GM10266 (cell line): ENCODE data around the gene AUNIP.

Experiments
- DNase-seq: peaks from one replicate; pipeline ENCODE4 v3.0.0; 2012; ENCODE audit errors: extremely low spot score
- TF ChIP-seq, protein P1 (sequence below): IDR thresholded peaks from 2 replicates; pipeline ENCODE4 v1.5.1; 2012; ENCODE audit warnings: mild to moderate bottlenecking, low read depth; ENCODE audit not compliant: control insufficient read depth, insufficient read depth; ENCODE audit errors: missing control alignments

Gene AUNIP

GRCh38 chr1:25875856-25876692 lies 16.8 kb upstream of the AUNIP start:
- TF ChIP-seq, protein P1, sequence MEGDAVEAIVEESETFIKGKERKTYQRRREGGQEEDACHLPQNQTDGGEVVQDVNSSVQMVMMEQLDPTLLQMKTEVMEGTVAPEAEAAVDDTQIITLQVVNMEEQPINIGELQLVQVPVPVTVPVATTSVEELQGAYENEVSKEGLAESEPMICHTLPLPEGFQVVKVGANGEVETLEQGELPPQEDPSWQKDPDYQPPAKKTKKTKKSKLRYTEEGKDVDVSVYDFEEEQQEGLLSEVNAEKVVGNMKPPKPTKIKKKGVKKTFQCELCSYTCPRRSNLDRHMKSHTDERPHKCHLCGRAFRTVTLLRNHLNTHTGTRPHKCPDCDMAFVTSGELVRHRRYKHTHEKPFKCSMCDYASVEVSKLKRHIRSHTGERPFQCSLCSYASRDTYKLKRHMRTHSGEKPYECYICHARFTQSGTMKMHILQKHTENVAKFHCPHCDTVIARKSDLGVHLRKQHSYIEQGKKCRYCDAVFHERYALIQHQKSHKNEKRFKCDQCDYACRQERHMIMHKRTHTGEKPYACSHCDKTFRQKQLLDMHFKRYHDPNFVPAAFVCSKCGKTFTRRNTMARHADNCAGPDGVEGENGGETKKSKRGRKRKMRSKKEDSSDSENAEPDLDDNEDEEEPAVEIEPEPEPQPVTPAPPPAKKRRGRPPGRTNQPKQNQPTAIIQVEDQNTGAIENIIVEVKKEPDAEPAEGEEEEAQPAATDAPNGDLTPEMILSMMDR, result no peak
- DNase-seq, result no peak

DNA sequence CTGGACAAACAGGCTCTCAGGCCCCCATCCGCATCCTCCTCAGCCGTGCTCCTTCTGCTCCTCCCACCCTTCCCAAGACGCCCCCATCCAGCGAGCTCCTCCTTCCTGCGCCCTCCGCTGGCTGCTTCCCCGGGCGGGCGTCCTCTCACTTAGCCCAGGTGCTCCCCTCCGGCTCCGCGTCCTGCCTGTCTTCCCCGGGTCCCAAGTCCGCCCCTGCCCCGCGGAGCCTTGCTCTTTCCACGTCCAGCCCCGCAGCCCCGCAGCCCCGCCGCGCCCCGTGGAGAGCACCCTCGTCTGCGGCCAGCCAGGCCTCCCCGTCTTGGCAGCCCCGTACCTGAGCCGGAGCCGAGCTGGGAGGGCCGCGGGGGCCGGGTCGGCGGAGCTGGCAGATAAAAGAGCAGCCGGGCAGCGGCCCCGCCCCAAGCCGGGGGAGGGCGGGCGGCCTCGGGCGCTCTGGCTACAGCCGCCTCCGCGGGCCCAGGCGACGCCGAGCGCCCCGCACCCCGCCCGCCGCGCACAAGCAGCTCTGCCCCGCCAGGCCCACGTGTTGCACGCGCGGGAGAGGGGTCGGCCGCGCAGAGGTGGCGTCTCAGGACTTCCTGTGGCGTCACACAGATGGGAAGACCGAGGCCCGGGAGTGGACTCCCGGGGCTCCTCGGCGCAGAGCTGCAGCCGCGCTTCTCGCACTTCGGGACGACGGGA lies 16.0 kb upstream of the AUNIP start, which contains the start of gene PAQR7:
TSS of gene PAQR7 (minus strand) at position 555 of the 702 bp plus-strand sequence. CDS start 11,869 bp downstream, outside the sequence.
- TF ChIP-seq, protein P1, result no peak

GRCh38 chr1:25874635-25875153 lies 15.4 kb upstream of the AUNIP start:
- DNase-seq, result peak; percentile 32
- TF ChIP-seq, protein P1, result no peak

More for the DNA sequence above, 16.0 kb upstream of the AUNIP start, which contains the start of gene PAQR7:
- DNase-seq, result peak; percentile 84

GRCh38 chr1:25874209-25874608 lies 15.0 kb upstream of the AUNIP start:
- DNase-seq, result no peak
- TF ChIP-seq, protein P1, result no peak

DNA sequence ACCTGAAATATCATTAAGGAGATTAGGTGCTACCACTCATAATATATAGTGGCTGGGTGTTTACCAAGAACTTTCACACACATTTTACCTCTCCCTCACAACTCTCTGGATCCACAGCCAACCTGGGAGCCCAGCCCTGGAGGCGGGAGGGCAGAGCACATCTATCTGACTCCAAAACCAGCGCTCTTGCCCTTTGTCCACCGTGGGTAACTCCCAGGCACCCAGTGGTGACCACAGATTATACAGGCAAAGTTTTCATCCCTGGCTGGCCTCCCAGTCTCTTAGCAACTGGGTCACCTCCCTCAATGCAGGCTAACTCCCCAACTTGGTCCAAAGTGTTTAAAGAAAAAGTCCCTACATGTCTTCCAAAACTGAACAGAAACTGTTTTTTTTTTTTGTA lies 13.9 kb upstream of the AUNIP start:
- TF ChIP-seq, protein P1, result no peak
- no peak for DNase-seq

DNA sequence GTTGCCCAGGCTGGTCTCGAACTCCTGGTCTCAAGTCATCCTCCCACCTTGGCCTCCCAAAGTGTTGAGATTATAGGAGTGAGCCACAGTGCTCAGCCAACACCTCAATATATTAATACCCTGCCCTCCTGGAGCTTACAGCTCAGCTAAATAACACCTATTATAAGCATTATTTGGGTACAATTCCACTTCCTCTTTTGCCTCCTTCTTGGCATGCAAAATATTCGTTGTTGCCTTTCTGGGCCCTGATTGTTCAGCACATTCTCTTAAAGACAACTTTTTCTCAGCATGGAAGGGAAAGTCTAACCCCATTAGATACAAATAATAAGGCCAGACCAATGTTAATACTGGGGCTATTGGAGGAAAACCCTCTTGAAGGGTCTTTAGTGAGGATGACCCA lies 13.5 kb upstream of the AUNIP start:
- no peak for DNase-seq
- TF ChIP-seq, protein P1, result no peak
